Chondrocyte (in vitro differentiated cells): Measurements from ENCODE around the gene NFATC4. TPM values are rescaled to one million over a fixed set of nuclear protein-coding genes. Genes with fewer than 3 reads are reported as not detected.

ENCODE experiments used
- DNase-seq: peaks from one replicate; pipeline ENCODE4 v3.0.0; 2021; ENCODE audit warnings: mixed read lengths, low spot score
- H3K27ac Mint-ChIP-seq: one replicate; pipeline ENCODE4 v1.8.0; 2021; ENCODE audit warnings: mild to moderate bottlenecking, moderate library complexity, mixed read lengths; ENCODE audit not compliant: unreplicated experiment
- H3K27me3 Mint-ChIP-seq: 2 replicates; pipeline ENCODE4 v1.8.0; 2021; ENCODE audit warnings: low read depth, mixed read lengths
- H3K36me3 Mint-ChIP-seq: 2 replicates; pipeline ENCODE4 v1.8.0; 2021; ENCODE audit warnings: low read depth, mixed read lengths
- H3K4me1 Mint-ChIP-seq: 2 replicates; pipeline ENCODE4 v1.8.0; 2021; ENCODE audit warnings: low read depth, mild to moderate bottlenecking, mixed read lengths
- H3K4me3 Mint-ChIP-seq: one replicate; pipeline ENCODE4 v1.8.0; 2021; ENCODE audit warnings: mild to moderate bottlenecking, moderate library complexity, mixed read lengths; ENCODE audit not compliant: unreplicated experiment
- H3K9me3 Mint-ChIP-seq: 2 replicates; pipeline ENCODE4 v1.8.0; 2021; ENCODE audit warnings: low read depth, mixed read lengths
- total RNA-seq: library from RNA; stranded (reverse); gene quantifications from 3 replicates; pipeline ENCODE4 v1.2.1, GENCODE V29; 2021
- TF ChIP-seq, protein P1 (sequence below): fragments of 200-600 bp; sonication (generic); IDR thresholded peaks from 2 replicates; pipeline ENCODE4 v1.5.0; 2021; ENCODE audit warnings: antibody characterized with exemption, mild to moderate bottlenecking, moderate library complexity

Gene NFATC4
- total RNA-seq, 1 donor from 2014 or later: 97.7 TPM

DNA sequence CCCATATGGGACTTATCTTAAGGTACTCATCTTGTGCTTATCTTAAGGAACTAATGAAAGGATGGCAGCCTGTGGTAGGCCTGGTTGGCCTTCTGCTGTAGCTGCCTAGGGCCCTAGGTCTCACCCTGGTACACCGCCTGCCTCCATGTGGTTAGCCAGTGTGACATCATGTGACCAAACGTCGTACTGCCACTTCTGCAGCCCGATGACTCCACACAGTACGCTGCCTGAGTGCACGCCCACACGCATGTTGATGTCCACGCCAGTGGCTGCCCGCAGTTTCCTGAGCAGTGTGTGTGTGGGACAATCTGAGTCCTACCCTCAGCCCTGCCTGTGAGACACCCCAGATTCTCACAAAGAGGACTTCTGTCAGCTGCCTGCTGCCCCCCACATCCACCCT, 38.2 kb upstream of the NFATC4 start:
- H3K27me3 Mint-ChIP-seq: peaks cover 3% of the 10 kb centered on the region
- H3K27ac Mint-ChIP-seq: no peak overlapping the region
- H3K4me1 Mint-ChIP-seq: peaks cover 19% of the 10 kb centered on the region
- H3K36me3 Mint-ChIP-seq: no peaks in the 10 kb centered on the region
- TF ChIP-seq, protein P1, sequence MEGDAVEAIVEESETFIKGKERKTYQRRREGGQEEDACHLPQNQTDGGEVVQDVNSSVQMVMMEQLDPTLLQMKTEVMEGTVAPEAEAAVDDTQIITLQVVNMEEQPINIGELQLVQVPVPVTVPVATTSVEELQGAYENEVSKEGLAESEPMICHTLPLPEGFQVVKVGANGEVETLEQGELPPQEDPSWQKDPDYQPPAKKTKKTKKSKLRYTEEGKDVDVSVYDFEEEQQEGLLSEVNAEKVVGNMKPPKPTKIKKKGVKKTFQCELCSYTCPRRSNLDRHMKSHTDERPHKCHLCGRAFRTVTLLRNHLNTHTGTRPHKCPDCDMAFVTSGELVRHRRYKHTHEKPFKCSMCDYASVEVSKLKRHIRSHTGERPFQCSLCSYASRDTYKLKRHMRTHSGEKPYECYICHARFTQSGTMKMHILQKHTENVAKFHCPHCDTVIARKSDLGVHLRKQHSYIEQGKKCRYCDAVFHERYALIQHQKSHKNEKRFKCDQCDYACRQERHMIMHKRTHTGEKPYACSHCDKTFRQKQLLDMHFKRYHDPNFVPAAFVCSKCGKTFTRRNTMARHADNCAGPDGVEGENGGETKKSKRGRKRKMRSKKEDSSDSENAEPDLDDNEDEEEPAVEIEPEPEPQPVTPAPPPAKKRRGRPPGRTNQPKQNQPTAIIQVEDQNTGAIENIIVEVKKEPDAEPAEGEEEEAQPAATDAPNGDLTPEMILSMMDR: no peak
- DNase-seq: no peak
- no peaks in the 10 kb centered on the region for H3K9me3 Mint-ChIP-seq
- no peak overlapping the region for H3K4me3 Mint-ChIP-seq

DNA sequence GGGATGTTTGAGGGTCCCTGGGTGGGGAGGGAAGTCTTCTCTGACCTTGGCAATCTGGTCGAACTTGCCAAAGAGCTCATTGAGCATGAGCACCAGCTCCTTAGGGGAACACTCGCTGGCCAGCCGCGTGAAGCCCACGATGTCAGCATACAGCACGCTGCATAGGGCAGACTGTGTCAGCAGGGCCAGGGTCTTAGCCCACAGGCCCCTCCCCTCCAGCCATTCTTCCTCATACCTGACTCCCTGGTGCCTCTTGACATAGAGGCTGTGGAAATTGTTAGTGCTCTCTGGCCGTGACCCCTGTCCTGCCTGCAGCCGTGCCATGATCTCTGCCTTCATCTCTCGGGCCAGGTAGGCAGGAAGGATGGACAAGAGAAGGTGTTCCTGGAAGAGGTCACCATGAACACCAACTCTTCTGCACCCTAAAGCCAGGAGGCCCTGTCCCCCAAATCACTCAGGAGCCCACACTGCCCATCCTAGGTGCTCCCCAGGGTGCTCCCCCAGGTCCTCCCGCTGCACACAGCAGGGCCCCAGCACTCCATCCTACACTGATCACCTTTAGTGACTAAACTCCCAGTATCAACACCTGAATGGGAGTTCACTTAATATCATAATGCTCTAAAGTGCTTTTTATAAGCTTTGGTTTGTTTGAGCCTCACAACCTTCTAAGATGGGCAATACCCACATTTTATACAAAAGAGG, 36.9 kb upstream of the NFATC4 start:
- TF ChIP-seq, protein P1: no peak
- Mint-ChIP-seq H3K27ac (no peak overlapping the region), H3K4me3 (no peak overlapping the region), H3K4me1 (peaks cover 31% of the 10 kb centered on the region), H3K9me3 (no peaks in the 10 kb centered on the region), H3K27me3 (peaks cover 5% of the 10 kb centered on the region), H3K36me3 (no peaks in the 10 kb centered on the region)
- no peak for DNase-seq

DNA sequence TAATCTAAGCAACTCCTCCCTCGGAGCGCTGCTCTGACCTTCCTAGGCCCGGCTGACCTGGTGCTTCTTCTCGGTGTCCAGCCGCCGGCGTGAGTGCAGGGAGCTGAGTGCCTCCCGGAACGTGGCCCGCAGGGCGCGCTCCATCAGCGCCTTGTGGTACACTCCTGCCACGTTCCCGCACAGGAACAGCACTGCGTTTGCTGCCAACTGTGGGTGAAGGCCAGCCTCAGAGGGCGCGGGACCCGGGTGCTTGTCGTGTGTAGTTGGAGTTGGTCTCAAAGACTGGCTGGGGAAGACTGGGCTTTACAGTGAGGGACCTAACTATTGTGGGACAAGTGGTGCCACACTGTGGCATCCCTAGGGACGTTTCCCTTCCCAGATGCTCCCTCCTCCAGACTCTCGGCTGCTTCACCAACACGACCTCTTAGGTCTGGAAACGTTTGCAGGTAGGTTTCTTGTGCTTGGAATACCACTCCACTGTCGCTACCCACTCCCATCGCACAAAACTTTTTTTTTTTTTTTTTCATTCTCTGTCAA, 36.2 kb upstream of the NFATC4 start:
- peaks cover 5% of the 10 kb centered on the region for H3K27me3 Mint-ChIP-seq

DNA sequence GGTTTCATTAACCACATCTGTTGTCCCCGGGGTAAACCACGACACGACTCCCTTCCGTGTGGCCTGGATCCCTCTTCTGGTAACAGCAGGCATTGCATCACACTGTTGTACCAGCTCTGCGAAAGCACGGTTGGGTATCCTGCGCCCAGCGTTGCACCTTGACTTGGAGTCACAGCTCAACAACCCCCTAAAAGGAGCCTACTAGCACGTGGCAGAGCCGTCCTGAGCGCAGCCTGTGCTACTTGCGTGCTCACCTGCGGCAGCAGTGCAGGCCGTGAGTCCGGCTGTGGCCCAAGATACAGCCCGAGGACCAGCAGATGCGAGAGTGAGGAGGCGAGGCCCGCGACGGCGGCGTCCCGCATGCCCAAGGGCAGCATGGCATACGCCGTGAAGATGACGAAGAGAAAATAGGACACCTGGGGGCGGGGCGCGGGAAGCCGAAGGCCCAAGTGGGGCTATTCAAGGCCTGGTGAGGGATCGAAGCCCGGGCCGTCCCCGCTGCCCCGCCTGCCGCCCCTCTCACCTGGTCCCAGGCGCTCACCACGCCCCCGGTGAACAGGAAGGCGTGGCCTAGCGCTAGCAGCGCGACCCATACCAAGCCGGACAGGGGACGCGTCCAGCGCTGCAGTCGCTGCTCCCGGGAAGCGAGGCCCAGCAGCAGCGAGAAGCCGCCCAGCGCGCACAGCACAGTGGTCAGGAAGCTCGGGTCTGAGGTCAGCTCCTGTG, 35.6 kb upstream of the NFATC4 start:
- Mint-ChIP-seq H3K27ac (no peak overlapping the region), H3K9me3 (no peaks in the 10 kb centered on the region), H3K4me3 (peak overlapping the region; percentile 56), H3K4me1 (peaks cover 33% of the 10 kb centered on the region), H3K27me3 (peaks cover 5% of the 10 kb centered on the region), H3K36me3 (no peaks in the 10 kb centered on the region)
- no peak for DNase-seq
- TF ChIP-seq, protein P1: peak; percentile 81

More for the DNA sequence above, 36.2 kb upstream of the NFATC4 start:
- no peak for DNase-seq
- no peak overlapping the region for H3K4me3 Mint-ChIP-seq
- peaks cover 33% of the 10 kb centered on the region for H3K4me1 Mint-ChIP-seq
- no peaks in the 10 kb centered on the region for H3K36me3 Mint-ChIP-seq
- no peak overlapping the region for H3K27ac Mint-ChIP-seq
- H3K9me3 Mint-ChIP-seq: no peaks in the 10 kb centered on the region
- TF ChIP-seq, protein P1: no peak

DNA sequence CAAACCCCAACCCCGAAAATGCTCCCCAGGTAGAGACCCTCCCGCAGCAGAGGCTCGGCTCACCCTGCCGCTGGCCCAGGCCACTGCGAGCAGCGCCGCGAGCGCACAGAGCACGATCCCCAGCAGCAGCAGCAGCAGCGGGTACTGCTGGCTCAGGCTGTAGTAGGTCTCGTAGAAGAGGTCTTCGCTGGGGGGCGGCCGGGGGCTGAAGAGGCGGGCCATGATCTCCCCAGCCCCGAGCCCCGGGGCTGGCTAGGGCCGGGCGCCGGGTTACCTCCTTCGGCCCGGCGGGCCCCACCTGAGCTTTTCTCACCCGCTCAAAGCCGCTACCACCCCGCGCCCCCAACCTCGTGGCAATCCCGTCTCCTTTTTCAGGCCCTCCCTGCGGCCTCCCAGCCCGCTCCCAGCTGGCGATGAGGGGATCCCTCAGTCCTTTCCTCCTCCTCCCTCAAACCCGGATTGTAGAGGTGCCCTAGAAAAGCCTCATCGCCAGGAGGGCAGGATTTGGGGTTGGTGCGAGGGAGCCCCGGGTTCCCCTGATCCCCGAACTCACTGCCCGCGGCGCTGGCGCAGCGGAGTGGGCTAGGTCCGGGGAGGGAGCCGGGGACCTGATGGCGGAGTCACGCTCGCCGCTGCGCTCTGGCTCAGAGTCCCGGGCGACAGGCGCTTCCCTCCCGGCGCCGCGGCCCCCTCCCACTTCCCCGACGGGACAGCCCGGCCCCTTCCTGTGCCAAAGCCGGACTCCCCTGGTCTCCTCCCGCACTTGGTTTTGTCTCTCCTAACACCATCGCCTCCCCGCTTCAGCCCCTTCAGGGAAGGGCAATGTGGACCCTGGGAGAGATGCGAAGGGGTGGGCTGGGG, 33.3 kb upstream of the NFATC4 start, which contains the start of gene ADCY4:
TSS of gene ADCY4 (minus strand) at position 641 of the 861 bp plus-strand sequence. CDS start at position 222, 419 bp downstream.
- TF ChIP-seq, protein P1: no peak
- Mint-ChIP-seq H3K27ac (no peak within 1 kb of the TSS), H3K4me1 (peaks cover 33% of the 10 kb centered on the region)

More for the DNA sequence above, 33.3 kb upstream of the NFATC4 start, which contains the start of gene ADCY4:
- Mint-ChIP-seq H3K27me3 (peaks cover 14% of the 10 kb centered on the region), H3K36me3 (no peaks in the 10 kb centered on the region), H3K4me3 (peak within 1 kb of the TSS; percentile 73), H3K9me3 (no peaks in the 10 kb centered on the region)
- DNase-seq: no peak
